ENCODE results near the gene ARHGAP8. TPM values are rescaled to one million over a fixed set of nuclear protein-coding genes. Genes with fewer than 3 reads are reported as not detected.

ARHGAP8 gene
- total RNA-seq, 1 donor from 2014 or later: 2.8 TPM

- no peaks in the 10 kb centered on the region for H3K4me1 ChIP-seq (ENCODE audit: insufficient read depth, low read length)
- Mint-ChIP-seq H3K27ac (ENCODE audit: unreplicated experiment) (no peak overlapping the region), H3K9me3 (ENCODE audit: unreplicated experiment) (peaks cover 3% of the 10 kb centered on the region), H3K4me3 (ENCODE audit: unreplicated experiment) (no peak overlapping the region), H3K27me3 (ENCODE audit: low read depth, unreplicated experiment) (no peaks in the 10 kb centered on the region), H3K4me1 (ENCODE audit: low read depth, unreplicated experiment) (no peaks in the 10 kb centered on the region), H3K36me3 (ENCODE audit: low read depth, unreplicated experiment) (peaks cover 6% of the 10 kb centered on the region)
- H2AFZ ChIP-seq (ENCODE audit: low read depth, low read length): no peak overlapping the region
- TF ChIP-seq EZH2 (IDR thresholded peaks at IDR 0.05; ENCODE audit: insufficient read depth, low read length): no peak
- TF ChIP-seq, protein P1, sequence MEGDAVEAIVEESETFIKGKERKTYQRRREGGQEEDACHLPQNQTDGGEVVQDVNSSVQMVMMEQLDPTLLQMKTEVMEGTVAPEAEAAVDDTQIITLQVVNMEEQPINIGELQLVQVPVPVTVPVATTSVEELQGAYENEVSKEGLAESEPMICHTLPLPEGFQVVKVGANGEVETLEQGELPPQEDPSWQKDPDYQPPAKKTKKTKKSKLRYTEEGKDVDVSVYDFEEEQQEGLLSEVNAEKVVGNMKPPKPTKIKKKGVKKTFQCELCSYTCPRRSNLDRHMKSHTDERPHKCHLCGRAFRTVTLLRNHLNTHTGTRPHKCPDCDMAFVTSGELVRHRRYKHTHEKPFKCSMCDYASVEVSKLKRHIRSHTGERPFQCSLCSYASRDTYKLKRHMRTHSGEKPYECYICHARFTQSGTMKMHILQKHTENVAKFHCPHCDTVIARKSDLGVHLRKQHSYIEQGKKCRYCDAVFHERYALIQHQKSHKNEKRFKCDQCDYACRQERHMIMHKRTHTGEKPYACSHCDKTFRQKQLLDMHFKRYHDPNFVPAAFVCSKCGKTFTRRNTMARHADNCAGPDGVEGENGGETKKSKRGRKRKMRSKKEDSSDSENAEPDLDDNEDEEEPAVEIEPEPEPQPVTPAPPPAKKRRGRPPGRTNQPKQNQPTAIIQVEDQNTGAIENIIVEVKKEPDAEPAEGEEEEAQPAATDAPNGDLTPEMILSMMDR (IDR thresholded peaks at IDR 0.05; ENCODE audit: insufficient read depth, low read depth, low read length): no peak
- H3K27ac ChIP-seq (ENCODE audit: low read depth, low read length): no peak overlapping the region
- H3K79me2 ChIP-seq (ENCODE audit: insufficient read depth, low read length): peaks cover 6% of the 10 kb centered on the region
- no peaks in the 10 kb centered on the region for H3K36me3 ChIP-seq (ENCODE audit: insufficient read depth, low read length)
- no peak overlapping the region for H3K9ac ChIP-seq (ENCODE audit: low read length)
- H3K4me3 ChIP-seq (ENCODE audit: insufficient read depth, low read depth, low read length): no peak overlapping the region
- no peak for FAIRE-seq
- DNase-seq (ENCODE audit: low read depth): no peak
- H3K9me3 ChIP-seq (ENCODE audit: insufficient read depth, low read depth, low read length): no peaks in the 10 kb centered on the region
- H4K20me1 ChIP-seq (ENCODE audit: insufficient read depth, low read length): peaks cover 46% of the 10 kb centered on the region
- H3K4me2 ChIP-seq (ENCODE audit: low read length): no peak overlapping the region
- H3K27me3 ChIP-seq (ENCODE audit: insufficient read depth, low read length): no peaks in the 10 kb centered on the region
Observed at GRCh38 chr22:44714703-44715350, 37.5 kb upstream of the ARHGAP8 start.

- Histone ChIP-seq H3K9ac (ENCODE audit: low read length) (no peak overlapping the region), H3K27ac (ENCODE audit: low read depth, low read length) (no peak overlapping the region), H3K9me3 (ENCODE audit: insufficient read depth, low read depth, low read length) (no peaks in the 10 kb centered on the region), H3K36me3 (ENCODE audit: insufficient read depth, low read length) (no peaks in the 10 kb centered on the region), H3K79me2 (ENCODE audit: insufficient read depth, low read length) (no peaks in the 10 kb centered on the region), H3K4me2 (ENCODE audit: low read length) (no peak overlapping the region), H3K27me3 (ENCODE audit: insufficient read depth, low read length) (no peaks in the 10 kb centered on the region), H3K4me1 (ENCODE audit: insufficient read depth, low read length) (no peaks in the 10 kb centered on the region), H3K4me3 (ENCODE audit: insufficient read depth, low read depth, low read length) (no peak overlapping the region), H4K20me1 (ENCODE audit: insufficient read depth, low read length) (peaks cover 29% of the 10 kb centered on the region), H2AFZ (ENCODE audit: low read depth, low read length) (no peak overlapping the region)
- Mint-ChIP-seq H3K27ac (ENCODE audit: unreplicated experiment) (no peak overlapping the region), H3K36me3 (ENCODE audit: low read depth, unreplicated experiment) (peaks cover 6% of the 10 kb centered on the region), H3K27me3 (ENCODE audit: low read depth, unreplicated experiment) (no peaks in the 10 kb centered on the region), H3K4me3 (ENCODE audit: unreplicated experiment) (no peak overlapping the region), H3K4me1 (ENCODE audit: low read depth, unreplicated experiment) (no peaks in the 10 kb centered on the region), H3K9me3 (ENCODE audit: unreplicated experiment) (peaks cover 3% of the 10 kb centered on the region)
- no peak for DNase-seq (ENCODE audit: low read depth)
- no peak for TF ChIP-seq EZH2 (IDR thresholded peaks at IDR 0.05; ENCODE audit: insufficient read depth, low read length)
- TF ChIP-seq, protein P1 (IDR thresholded peaks at IDR 0.05; ENCODE audit: insufficient read depth, low read depth, low read length): no peak
- FAIRE-seq: no peak
Observed at GRCh38 chr22:44718418-44718817, 34.0 kb upstream of the ARHGAP8 start.
